HEK293 (cell line): Measurements from ENCODE around the gene SPATA21.

ENCODE experiments used
- CTCF ChIA-PET: fragments of 350-600 bp; formaldehyde crosslinking; extraction: SDS; loops from one replicate; lab custom pipeline; 2021; ENCODE audit warnings: antibody characterized with exemption; lab: Yijun Ruan, JAX
- POLR2A ChIA-PET: fragments of 300-600 bp; formaldehyde crosslinking; extraction: SDS; loops from one replicate; lab custom pipeline; 2020; ENCODE audit warnings: antibody characterized with exemption, inconsistent platforms; lab: Yijun Ruan, JAX
- H3K27ac ChIP-seq: fragments of 200-500 bp; sonication (Bioruptor generic); 2 replicates; pipeline ENCODE4 v1.5.1; 2014; ENCODE audit warnings: low read depth, low read length, control low read depth, inconsistent platforms; ENCODE audit errors: extremely low read depth
- H3K36me3 ChIP-seq, 2 experiments: fragments of 200-500 bp in 1 of 2; sonication (Bioruptor generic) in 1 of 2; 1 replicate in 1 of 2; 2 replicates in 1 of 2; pipeline ENCODE4 v1.5.1; 2014 to 2017; ENCODE audit warnings: inconsistent platforms in 2 of 2, low read length in 2 of 2; ENCODE audit not compliant: control insufficient read depth in 2 of 2, insufficient read depth in 1 of 2
- H3K4me1 ChIP-seq: fragments of 200-500 bp; sonication (Bioruptor generic); 2 replicates; pipeline ENCODE4 v1.5.1; 2014; ENCODE audit warnings: mild to moderate bottlenecking, low read length, inconsistent platforms; ENCODE audit not compliant: control insufficient read depth, insufficient read depth
- H3K4me3 ChIP-seq: 2 replicates; pipeline ENCODE4 v1.5.1; 2011; ENCODE audit warnings: low read depth, mild to moderate bottlenecking, control low read depth, low read length, moderate library complexity
- H3K9me3 ChIP-seq: fragments of 200-500 bp; sonication (Bioruptor generic); 2 replicates; pipeline ENCODE4 v1.5.1; 2014; ENCODE audit warnings: low read depth, low read length, inconsistent platforms; ENCODE audit not compliant: control insufficient read depth, insufficient read depth
- IKZF3 ChIP-seq: fragments of 450-650 bp; IDR thresholded peaks from 2 replicates; pipeline ENCODE4 v1.5.0; 2018; ENCODE audit warnings: missing biosample characterization, mild to moderate bottlenecking, missing genetic modification characterization, moderate library complexity
- SP2 ChIP-seq: fragments of 450-650 bp; formaldehyde crosslinking; IDR thresholded peaks from 2 replicates; pipeline ENCODE4 v1.5.1; 2016; ENCODE audit warnings: missing biosample characterization, missing genetic modification characterization
- ZNF146 ChIP-seq: fragments of 450-650 bp; formaldehyde crosslinking; IDR thresholded peaks from 2 replicates; pipeline ENCODE4 v1.5.1; 2016; ENCODE audit warnings: missing biosample characterization, missing genetic modification characterization
- ZNF184 ChIP-seq: fragments of 450-650 bp; IDR thresholded peaks from 2 replicates; pipeline ENCODE4 v1.5.1; 2018; ENCODE audit warnings: missing biosample characterization, mild to moderate bottlenecking, missing genetic modification characterization
- ZNF48 ChIP-seq: fragments of 450-650 bp; formaldehyde crosslinking; IDR thresholded peaks from 2 replicates; pipeline ENCODE4 v1.5.1; 2016; ENCODE audit warnings: missing biosample characterization, missing genetic modification characterization
- ZNF626 ChIP-seq: fragments of 450-650 bp; sonication (Bioruptor Pico); formaldehyde crosslinking; IDR thresholded peaks from 2 replicates; pipeline ENCODE4 v1.5.1; 2018; ENCODE audit warnings: missing biosample characterization, missing genetic modification characterization, inconsistent platforms
- ZNF664 ChIP-seq: fragments of 450-650 bp; formaldehyde crosslinking; IDR thresholded peaks from 2 replicates; pipeline ENCODE4 v1.5.1; 2016; ENCODE audit warnings: missing biosample characterization, missing genetic modification characterization
- ZNF670 ChIP-seq: fragments of 450-650 bp; formaldehyde crosslinking; IDR thresholded peaks from 2 replicates; pipeline ENCODE4 v1.5.1; 2016; ENCODE audit warnings: missing biosample characterization, missing genetic modification characterization, low read depth
- ZNF837 ChIP-seq: fragments of 450-650 bp; formaldehyde crosslinking; IDR thresholded peaks from 2 replicates; pipeline ENCODE4 v1.5.1; 2016; ENCODE audit warnings: missing biosample characterization, missing genetic modification characterization
- ZSCAN30 ChIP-seq: fragments of 450-650 bp; IDR thresholded peaks from 2 replicates; pipeline ENCODE4 v1.5.1; 2018; ENCODE audit warnings: missing biosample characterization, mild to moderate bottlenecking, missing genetic modification characterization, moderate library complexity
- TF ChIP-seq, protein P1 (sequence below): fragments of 450-650 bp; formaldehyde crosslinking; IDR thresholded peaks from 2 replicates; pipeline ENCODE4 v1.5.1; 2016; ENCODE audit warnings: missing biosample characterization, missing genetic modification characterization
- TF ChIP-seq, protein P2 (sequence below): fragments of 450-650 bp; formaldehyde crosslinking; IDR thresholded peaks from 2 replicates; pipeline ENCODE4 v1.5.1; 2017; ENCODE audit warnings: missing biosample characterization, missing genetic modification characterization
- TF ChIP-seq, protein P3 (sequence below): fragments of 450-650 bp; formaldehyde crosslinking; IDR thresholded peaks from 2 replicates; pipeline ENCODE4 v1.5.1; 2016; ENCODE audit warnings: missing biosample characterization, missing genetic modification characterization
- TF ChIP-seq, protein P4 (sequence below): fragments of 450-650 bp; formaldehyde crosslinking; IDR thresholded peaks from 2 replicates; pipeline ENCODE4 v1.5.1; 2017; ENCODE audit warnings: missing biosample characterization, missing genetic modification characterization

The SPATA21 gene

DNA sequence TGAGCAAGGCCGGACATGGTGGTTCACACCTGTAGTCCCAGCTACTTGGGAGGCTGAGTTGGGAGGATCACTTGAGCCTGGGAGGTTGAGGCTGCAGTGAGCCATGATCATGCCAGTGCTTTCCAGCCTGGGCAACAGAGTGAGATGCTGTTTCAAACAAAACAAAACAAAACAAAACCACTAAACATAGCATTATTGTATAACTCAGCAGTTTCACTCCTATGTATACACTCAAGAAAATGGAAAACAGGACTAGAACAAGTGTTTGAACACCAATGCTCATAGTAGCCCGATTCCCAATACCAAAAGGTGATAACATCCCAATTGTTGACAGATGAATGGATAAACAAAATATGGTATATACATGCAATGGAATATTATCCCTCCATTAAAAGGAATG, 1.3 kb upstream of the SPATA21 start (continued):
- TF ChIP-seq ZNF626 (tag by site-specific recombination) (no peak), ZNF837 (tag by site-specific recombination) (no peak), ZSCAN30 (tag by site-specific recombination) (no peak)
- TF ChIP-seq, all 188 proteins: peak for 0

DNA sequence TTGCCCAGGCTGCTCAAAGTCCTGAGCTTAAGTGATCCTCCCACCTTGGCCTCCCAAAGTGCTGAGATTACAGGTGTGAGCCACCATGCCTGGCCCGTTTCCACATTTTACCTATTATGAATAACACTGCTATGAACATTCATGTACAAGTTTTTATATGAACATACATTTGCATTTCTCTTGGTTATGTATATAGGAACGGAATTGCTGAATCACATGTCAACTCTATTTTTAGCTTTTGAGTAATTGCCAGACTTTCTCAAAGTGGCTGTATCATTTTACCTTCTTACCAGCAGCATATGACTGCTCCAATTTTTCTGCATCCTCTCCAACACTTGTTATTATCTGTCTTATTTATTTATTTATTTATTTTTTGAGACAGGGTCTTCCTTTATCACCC, 2.7 kb downstream of the SPATA21 start:
- Histone ChIP-seq H3K27ac (no peak overlapping the region), H3K9me3 (no peaks in the 10 kb centered on the region), H3K4me3 (no peak overlapping the region), H3K4me1 (no peaks in the 10 kb centered on the region), H3K36me3 (no peaks in the 10 kb centered on the region)
- ChIA-PET POLR2A (no interaction called here), CTCF (interaction anchor here (0.5 kb wide), 1 partner anchor 72 kb away, joined by 4 read pairs; no protein-coding TSS in a partner anchor)
- TF ChIP-seq ZNF48 (tag by site-specific recombination): no peak
- TF ChIP-seq, protein P1, sequence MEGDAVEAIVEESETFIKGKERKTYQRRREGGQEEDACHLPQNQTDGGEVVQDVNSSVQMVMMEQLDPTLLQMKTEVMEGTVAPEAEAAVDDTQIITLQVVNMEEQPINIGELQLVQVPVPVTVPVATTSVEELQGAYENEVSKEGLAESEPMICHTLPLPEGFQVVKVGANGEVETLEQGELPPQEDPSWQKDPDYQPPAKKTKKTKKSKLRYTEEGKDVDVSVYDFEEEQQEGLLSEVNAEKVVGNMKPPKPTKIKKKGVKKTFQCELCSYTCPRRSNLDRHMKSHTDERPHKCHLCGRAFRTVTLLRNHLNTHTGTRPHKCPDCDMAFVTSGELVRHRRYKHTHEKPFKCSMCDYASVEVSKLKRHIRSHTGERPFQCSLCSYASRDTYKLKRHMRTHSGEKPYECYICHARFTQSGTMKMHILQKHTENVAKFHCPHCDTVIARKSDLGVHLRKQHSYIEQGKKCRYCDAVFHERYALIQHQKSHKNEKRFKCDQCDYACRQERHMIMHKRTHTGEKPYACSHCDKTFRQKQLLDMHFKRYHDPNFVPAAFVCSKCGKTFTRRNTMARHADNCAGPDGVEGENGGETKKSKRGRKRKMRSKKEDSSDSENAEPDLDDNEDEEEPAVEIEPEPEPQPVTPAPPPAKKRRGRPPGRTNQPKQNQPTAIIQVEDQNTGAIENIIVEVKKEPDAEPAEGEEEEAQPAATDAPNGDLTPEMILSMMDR (tag by site-specific recombination): no peak
- TF ChIP-seq ZNF184 (tag by site-specific recombination): peak; percentile 90
- TF ChIP-seq, protein P2, sequence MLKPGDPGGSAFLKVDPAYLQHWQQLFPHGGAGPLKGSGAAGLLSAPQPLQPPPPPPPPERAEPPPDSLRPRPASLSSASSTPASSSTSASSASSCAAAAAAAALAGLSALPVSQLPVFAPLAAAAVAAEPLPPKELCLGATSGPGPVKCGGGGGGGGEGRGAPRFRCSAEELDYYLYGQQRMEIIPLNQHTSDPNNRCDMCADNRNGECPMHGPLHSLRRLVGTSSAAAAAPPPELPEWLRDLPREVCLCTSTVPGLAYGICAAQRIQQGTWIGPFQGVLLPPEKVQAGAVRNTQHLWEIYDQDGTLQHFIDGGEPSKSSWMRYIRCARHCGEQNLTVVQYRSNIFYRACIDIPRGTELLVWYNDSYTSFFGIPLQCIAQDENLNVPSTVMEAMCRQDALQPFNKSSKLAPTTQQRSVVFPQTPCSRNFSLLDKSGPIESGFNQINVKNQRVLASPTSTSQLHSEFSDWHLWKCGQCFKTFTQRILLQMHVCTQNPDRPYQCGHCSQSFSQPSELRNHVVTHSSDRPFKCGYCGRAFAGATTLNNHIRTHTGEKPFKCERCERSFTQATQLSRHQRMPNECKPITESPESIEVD: no peak

DNA sequence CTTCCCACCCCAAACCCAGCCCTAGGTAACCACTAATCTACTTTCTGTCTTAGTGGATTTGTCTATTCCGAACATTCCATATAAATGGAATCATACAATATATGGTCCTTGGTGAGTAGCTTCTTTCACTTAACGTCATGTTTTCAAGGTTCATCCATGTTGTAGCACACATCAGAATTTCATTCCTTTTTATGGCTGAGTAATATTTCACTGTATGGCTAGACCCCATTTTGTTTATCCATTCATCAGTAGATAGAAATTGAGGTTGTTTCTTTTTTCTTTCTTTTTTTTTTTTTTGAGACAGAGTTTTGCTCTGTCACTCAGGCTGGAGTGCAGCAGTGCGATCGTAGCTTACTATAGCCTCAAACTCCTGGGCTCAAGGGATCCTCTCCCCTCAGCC, 3.2 kb downstream of the SPATA21 start:
- ChIA-PET POLR2A (no interaction called here), CTCF (no interaction called here)
- Histone ChIP-seq H3K27ac (no peak overlapping the region), H3K4me3 (no peak overlapping the region), H3K4me1 (no peaks in the 10 kb centered on the region), H3K9me3 (no peaks in the 10 kb centered on the region), H3K36me3 (no peaks in the 10 kb centered on the region)
- TF ChIP-seq ZNF146 (tag by site-specific recombination): peak; percentile 68; the same call in 1 of the 2 replicates
- no peak for TF ChIP-seq ZNF670

DNA sequence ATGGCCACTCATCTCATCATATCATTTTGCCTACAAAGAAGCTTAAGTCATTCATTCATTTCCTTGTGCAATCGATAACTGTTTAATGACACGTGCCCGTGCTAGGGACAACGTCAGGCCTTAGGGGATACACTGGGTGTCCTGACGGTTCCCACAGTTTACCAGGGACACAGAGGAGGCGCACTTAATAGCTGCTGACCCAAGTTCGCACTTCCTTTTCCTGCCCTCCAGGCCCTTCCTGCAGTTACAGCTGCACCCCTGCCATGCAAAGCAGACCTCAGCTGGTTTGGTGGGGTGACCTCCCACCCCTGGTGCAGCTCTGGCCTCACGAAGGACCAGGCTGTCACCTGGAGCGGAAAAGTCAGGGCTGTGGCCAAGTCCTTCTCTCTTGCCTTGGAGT, 4.2 kb downstream of the SPATA21 start:
- ChIA-PET POLR2A (interaction anchor here (0.7 to 1.1 kb wide), 2 partner anchors 65 to 517 kb away, joined by 3 to 5 read pairs; no protein-coding TSS in a partner anchor), CTCF (no interaction called here)
- TF ChIP-seq, protein P1 (tag by site-specific recombination): no peak
- H3K27ac ChIP-seq: no peak overlapping the region
- no peaks in the 10 kb centered on the region for H3K4me1 ChIP-seq
- no peaks in the 10 kb centered on the region for H3K36me3 ChIP-seq
- no peaks in the 10 kb centered on the region for H3K9me3 ChIP-seq
- H3K4me3 ChIP-seq: no peak overlapping the region

DNA sequence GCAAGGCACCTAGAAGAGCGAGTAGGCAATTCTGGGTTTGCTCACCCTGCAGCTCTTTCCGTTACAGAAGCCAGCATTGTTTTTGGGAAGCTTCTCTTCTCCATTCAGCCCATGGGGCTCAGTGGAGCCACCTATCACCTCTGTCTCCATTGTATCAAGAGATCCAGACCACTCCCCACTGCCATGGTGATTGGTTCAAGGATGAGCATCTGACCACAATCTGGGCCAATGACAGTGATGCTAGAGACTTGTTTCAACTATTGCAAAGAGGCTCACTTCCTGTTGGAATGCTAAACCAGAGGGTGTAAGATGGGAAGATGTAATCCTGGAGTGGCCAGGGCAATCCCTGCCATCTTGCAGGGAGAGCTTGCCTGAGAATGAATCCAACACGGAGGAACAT, 6.6 kb downstream of the SPATA21 start:
- CTCF ChIA-PET: interaction anchor here (0.7 to 2.3 kb wide), 2 partner anchors 9 to 278 kb away, joined by 3 to 12 read pairs; partner anchors contain the start of gene NECAP2
- TF ChIP-seq, protein P3, sequence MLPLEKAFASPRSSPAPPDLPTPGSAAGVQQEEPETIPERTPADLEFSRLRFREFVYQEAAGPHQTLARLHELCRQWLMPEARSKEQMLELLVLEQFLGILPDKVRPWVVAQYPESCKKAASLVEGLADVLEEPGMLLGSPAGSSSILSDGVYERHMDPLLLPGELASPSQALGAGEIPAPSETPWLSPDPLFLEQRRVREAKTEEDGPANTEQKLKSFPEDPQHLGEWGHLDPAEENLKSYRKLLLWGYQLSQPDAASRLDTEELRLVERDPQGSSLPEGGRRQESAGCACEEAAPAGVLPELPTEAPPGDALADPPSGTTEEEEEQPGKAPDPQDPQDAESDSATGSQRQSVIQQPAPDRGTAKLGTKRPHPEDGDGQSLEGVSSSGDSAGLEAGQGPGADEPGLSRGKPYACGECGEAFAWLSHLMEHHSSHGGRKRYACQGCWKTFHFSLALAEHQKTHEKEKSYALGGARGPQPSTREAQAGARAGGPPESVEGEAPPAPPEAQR (tag by site-specific recombination): no peak
- TF ChIP-seq IKZF3: no peak
- TF ChIP-seq, protein P4, sequence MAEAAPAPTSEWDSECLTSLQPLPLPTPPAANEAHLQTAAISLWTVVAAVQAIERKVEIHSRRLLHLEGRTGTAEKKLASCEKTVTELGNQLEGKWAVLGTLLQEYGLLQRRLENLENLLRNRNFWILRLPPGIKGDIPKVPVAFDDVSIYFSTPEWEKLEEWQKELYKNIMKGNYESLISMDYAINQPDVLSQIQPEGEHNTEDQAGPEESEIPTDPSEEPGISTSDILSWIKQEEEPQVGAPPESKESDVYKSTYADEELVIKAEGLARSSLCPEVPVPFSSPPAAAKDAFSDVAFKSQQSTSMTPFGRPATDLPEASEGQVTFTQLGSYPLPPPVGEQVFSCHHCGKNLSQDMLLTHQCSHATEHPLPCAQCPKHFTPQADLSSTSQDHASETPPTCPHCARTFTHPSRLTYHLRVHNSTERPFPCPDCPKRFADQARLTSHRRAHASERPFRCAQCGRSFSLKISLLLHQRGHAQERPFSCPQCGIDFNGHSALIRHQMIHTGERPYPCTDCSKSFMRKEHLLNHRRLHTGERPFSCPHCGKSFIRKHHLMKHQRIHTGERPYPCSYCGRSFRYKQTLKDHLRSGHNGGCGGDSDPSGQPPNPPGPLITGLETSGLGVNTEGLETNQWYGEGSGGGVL (tag by site-specific recombination): no peak
- no peak for TF ChIP-seq ZNF664 (tag by site-specific recombination)
- peak; percentile 19; the same call in 1 of the 2 replicates for TF ChIP-seq SP2 (tag by site-specific recombination)
- POLR2A ChIA-PET: no interaction called here

More for the DNA sequence above, 6.6 kb downstream of the SPATA21 start:
- H3K9me3 ChIP-seq: no peaks in the 10 kb centered on the region
- H3K4me3 ChIP-seq: no peak overlapping the region
- H3K36me3 ChIP-seq: no peaks in the 10 kb centered on the region
- H3K27ac ChIP-seq: no peak overlapping the region
- no peaks in the 10 kb centered on the region for H3K4me1 ChIP-seq
